HPDE6-E6E7 (cell line): ENCODE measurements around the gene KLF13.
"Not testable (repeated sequence)": the region's sequence is repeated elsewhere in the genome, so short reads cannot be mapped to it uniquely, and the experiment has no call there.

Source experiments
- DNase-seq: peaks from one replicate; pipeline ENCODE4 v3.0.0; 2011; ENCODE audit warnings: missing footprints; ENCODE audit errors: extremely low spot score

KLF13 gene

GRCh38 chr15:31345606-31346366, 19.2 kb downstream of the KLF13 start:
- DNase-seq = no peak

- DNase-seq = no peak
These were observed 19.9 kb downstream of the KLF13 start for GRCh38 chr15:31346367-31347066.

DNA sequence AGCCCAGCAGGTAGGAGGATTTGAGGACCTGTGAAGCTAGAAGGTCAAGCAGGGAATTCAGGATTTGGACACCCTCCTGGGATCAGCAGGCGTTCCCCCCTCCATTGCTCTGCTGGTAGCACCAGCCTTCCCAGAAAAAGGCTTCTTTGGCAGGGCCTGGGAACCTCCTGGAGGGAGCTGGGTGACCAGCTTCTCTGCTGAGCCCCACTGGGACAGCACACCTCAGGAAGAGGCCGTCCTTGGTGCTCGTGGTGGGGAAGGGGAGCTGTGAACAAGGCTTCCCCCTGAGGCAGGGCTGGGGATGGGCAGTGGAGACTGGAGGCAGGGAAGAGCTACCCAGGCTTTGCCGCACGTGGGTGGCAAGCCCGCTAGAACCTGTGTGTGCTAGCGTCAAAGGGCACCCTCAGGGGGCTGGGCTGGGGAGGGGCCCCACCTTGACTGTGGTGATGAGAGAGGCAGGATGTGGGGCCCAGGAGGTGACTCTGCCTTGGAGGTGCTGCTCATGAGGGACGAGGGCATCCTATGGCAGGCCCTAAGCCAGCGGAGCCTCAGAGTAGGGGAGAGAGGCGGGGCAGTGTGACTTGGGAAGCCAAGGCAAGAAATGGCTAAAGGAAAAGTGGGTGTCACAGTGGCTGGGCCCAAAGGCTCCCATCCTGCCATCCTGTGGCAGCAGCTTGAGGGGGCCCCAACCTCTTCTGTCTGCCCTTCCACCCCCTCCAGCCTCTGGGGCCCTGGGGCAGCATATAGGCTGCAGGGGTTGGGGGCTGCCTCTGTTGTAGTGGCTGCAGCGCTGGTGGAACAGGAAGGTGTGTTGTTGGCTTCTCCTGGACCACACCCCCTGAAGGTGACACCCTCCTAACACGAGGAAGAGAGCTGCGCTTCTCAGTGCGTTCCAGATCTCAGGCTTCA, 20.7 kb downstream of the KLF13 start:
- no peak for DNase-seq

DNA sequence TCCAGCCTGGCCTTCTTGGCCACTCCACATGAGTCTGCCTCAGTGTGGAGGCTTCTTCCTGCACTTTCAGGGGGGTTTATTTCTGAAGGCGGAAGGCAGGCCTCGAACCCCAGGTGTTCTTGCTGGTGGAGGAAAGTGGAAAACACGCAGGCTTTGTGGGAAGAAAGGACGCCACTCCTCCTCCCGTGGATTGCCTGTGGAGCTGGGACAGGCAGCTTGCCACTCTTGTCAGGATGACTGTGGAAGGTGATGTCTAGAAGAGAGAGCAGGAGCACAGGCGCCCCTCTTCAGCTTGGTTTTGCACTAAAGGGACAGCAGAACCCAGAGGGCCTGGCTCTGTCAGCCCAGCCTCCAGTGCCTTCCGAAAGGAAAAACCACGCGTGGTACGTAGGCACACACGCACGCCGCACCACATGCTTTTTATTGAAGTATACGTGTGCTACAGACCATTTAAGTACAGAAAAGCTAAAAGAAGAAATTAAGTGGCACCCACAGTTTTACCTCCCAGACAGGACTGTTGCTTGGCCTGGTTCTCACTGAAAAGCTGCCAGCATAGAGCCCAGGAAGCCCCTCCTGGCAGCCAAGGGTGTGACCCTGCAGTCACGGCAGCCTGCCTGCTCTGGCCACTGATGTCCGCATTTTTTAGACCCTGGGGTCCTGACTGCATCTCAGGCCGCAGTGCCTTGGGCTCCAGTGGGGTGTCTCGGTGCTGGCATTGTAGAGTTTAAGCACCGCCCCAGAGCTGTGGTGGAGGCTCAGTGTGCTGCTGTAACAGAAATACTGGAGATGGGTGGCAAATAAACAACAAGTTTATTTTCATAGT, 21.6 kb downstream of the KLF13 start:
- DNase-seq = no peak

DNA sequence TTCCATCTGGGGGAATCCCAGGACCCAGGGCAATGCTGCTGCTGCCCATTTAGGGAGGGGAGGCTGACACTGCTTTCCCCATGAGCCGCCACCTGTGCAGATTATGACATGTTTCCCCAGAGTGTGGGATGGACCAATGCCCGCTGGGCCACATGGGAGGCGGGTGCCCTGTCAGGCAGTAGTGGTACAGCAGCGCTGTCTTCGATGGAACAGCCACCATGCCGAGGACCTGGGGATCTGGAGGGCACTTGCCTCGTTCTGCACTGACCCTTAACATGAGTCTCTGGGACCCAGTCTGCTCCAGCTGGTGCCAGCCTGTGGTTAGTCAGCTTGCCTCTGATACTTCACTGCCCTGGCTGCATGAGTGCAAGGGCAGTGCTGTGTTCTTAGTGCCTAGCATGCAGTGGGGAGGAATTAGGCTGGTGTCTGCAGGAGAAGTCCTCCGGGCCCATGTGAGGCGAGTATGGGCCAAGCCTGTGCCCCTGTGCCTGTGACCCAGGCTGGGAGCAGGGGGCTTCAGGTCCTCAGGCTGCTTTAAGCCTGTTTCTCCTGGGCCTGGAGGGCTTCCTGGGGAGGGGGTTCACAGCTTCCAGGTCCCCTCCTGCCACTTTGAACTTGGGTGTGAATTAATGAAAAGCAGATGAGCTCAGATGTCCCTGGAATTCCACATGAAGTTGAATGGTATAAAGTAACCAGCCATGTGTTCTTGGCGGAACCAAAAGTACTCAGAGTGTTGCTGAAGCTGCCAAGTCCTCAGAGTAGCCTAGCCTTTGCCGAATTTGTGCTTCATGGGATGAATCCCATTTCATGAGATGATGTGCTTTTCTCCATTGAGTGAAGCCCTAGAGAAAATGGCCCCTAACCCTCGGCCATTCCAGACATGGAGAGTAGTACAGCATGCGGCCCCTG, 22.9 kb downstream of the KLF13 start:
- no peak for DNase-seq

GRCh38 chr15:31350771-31351170, 24.1 kb downstream of the KLF13 start:
- DNase-seq = no peak

- DNase-seq = no peak
These were observed 25.7 kb downstream of the KLF13 start for GRCh38 chr15:31352339-31352751.

DNA sequence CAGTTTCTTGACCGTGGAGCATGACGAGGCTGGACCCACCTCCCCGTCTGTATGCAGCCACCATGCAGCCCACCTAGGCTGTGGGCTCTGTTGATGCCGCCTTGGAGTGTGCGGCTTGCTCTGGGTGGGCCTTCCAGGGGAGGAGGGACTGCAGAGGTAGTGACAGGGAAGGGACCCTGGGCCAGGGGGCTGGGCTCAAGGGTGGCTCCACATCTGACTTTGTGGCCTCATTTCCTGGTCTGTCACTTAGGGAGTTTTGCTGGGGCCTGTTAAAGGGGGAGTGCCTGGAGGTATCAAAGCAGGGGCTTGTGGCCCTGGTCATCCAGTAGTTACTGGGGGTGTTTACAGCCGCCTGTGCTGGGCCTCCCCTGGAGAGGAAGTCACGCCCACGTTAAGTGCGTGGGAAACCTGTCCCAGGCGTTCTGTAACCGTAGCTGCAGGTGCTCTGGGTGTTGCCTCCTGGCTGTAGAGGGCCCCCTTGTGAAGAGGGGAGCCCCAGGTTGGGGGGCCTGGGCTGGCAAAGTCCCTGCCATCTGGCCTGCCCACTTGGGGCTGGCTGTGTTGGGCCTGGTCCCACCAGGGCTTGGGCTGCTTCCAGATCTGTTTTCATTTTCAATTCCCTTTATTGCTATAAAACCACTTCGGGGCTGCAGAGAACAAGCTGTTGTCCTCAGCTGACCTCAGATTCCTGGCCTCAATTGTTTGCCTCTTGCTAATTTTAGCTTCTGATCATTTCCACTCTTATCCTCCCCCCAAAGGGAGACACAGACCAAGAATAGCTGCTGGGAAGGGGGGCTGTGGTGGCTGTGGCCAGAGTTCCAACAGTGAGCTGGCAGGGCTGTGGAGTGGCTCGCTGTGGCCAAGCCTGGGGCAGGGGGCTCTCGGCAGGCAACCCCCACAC, 26.5 kb downstream of the KLF13 start:
- no peak for DNase-seq

DNA sequence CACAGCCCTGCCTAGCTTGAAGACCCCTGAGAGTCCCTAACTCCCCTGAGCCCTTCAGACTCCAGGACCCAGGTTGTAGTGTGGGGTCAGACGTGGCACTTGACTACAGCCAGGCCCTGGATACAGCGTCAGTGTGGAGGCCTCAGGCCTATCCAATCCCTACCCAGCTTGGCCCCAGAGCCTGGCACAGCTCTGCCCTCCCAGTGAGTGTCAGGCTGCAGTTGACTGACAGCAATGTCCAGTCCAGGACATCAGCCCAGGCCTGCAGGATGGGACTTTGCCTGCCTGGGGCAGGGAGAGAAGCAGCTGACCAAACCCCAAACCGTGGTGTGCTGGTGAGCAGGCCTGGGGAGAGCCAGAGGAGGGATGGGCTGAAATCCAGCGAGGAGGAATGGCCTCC, 27.3 kb downstream of the KLF13 start:
- no peak for DNase-seq

- DNase-seq = not testable (repeated sequence)
These were observed 29.5 kb downstream of the KLF13 start for GRCh38 chr15:31356097-31356496.

DNA sequence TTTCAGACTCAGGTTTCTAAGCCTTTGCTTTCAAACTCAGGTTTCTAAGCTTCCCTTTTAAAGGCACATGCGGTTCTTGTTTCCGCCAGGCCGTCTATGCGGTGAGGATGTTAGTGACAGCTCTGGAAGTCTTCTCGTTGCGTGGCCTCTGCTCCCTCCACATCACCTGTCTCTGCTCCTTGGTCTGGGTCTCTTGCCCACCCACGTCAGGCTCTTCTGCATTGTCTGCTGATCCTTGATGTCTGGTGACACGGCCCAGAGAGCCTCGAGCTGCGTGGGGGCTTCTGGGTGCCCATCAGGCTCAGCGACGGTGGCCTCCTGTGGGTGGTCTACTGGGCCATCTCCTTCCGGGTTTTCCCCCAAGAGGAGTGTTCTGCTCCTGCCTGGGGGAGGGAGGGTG, 30.5 kb downstream of the KLF13 start:
- no peak for DNase-seq

GRCh38 chr15:31358163-31358562, 31.5 kb downstream of the KLF13 start:
- no peak for DNase-seq

GRCh38 chr15:31358957-31359701, 32.5 kb downstream of the KLF13 start:
- no peak for DNase-seq

DNA sequence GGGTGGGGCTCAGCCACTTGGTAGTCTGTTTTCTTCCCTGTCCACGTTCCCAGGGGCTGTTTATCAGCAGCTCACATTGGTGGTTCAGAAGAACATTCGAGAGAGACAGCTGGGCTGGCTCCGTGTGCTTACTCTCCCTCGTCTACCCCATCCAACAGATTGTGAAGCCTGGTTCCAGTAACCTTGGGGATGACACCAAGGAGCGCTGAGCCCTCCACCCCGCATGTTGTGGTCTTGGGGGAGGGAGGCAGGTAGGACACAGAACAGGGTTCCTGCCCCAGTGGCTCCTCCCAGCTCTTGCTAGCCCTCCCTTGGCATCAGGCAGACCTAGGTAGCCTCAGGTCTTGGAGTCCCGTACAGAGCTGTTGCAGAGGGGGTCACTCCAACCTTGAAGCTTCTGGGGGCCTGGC, 33.1 kb downstream of the KLF13 start:
- DNase-seq = no peak

- no peak for DNase-seq
These were observed 33.5 kb downstream of the KLF13 start for GRCh38 chr15:31360158-31360561.

GRCh38 chr15:31360843-31361763, 34.5 kb downstream of the KLF13 start:
- DNase-seq = peak; percentile 33

DNA sequence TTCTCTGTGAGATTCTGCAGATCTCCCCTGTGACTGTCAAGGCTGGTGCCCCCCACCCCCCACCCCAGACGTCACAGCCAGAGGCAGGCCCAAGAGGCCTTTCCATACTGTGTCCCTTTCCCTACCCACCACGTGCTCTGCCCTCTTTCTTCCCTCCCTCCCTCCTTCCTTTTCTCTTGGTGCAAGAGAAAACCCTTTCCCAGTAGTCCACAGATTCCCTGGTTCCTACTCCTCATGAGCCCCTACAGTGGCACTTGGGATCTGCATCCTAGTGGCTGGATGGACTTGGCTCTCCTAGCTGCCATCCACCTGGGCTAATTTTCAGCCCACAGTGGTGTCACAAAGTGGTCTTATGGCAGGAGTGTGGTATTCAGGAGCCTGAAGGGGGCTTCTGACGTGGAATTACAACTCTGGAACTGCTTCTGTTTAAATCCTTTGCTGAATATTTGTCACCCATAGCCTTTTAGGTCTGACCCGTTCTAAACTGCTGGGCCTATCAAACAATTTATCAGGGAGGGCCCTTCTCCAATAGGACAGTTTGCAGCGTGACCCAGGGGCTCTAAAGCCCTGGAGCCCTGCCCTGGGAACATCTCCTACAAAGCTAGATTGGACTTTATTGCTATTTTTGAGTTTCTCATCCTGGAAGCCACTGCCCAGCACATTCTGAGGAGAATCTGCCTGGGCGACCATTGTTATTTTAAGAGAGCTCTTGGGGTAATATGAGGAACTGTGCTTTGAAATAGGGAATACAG, 35.3 kb downstream of the KLF13 start:
- no peak for DNase-seq
